ENCODE measurements around the gene ACOXL. TPM values are rescaled to one million over a fixed set of nuclear protein-coding genes. Genes with fewer than 3 reads are reported as not detected.
A peak's percentile ranks its signal among the peaks of the same experiment; 100 is the strongest.

ACOXL gene
- total and polyA plus RNA-seq, 10 of the 15 experiments (the other 5 are each of a cell fraction or from before 2014, with no cell fraction given), result 0.05 to 1.3 (median 0.71) TPM

- no peak overlapping the region for H3K9ac ChIP-seq (ENCODE audit: control insufficient read depth, insufficient read depth, low read length)
- WGBS (ENCODE audit: insufficient coverage, insufficient replicate concordance, low lambda C conversion rate, missing lambda C conversion rate), result 25% methylated on average over 5 of the region's 5 CpGs
- H3K4me2 ChIP-seq (ENCODE audit: control insufficient read depth, insufficient read depth), result no peak overlapping the region
- TF ChIP-seq LARP7 (IDR thresholded peaks at IDR 0.05), result no peak
- no peak for TF ChIP-seq ZNF207 (IDR thresholded peaks at IDR 0.05; ENCODE audit: borderline replicate concordance)
- 0 out of 2 replicates have a peak, but pooled peaks have one; percentile 37 for TF ChIP-seq GABPA (IDR thresholded peaks at IDR 0.05; ENCODE audit: low read depth)
- no peak for TF ChIP-seq HDGF (IDR thresholded peaks at IDR 0.05)
- no peak for TF ChIP-seq RAD51 (IDR thresholded peaks at IDR 0.05)
- no peak for TF ChIP-seq IRF3 (IDR thresholded peaks at IDR 0.05)
- TF ChIP-seq FOS (IDR thresholded peaks at IDR 0.05; ENCODE audit: borderline replicate concordance, extremely low read depth, insufficient read length), result no peak
- no peak for TF ChIP-seq POLR2AphosphoS2 (IDR thresholded peaks at IDR 0.05; ENCODE audit: low read depth, low read length)
- no peak for TF ChIP-seq NR2C2 (IDR thresholded peaks at IDR 0.05; ENCODE audit: borderline replicate concordance, control insufficient read depth, insufficient read length, low read depth)
- no peak for TF ChIP-seq SMC3 (IDR thresholded peaks at IDR 0.05; ENCODE audit: borderline replicate concordance, low read length)
- TF ChIP-seq ZNF592 (IDR thresholded peaks at IDR 0.05), result no peak
- no peak for TF ChIP-seq BCLAF1 (IDR thresholded peaks at IDR 0.05)
- TF ChIP-seq SMAD5 (IDR thresholded peaks at IDR 0.05; ENCODE audit: low read depth), result no peak
- no peak for TF ChIP-seq HCFC1 (IDR thresholded peaks at IDR 0.05; ENCODE audit: low read length)
- no peak for TF ChIP-seq ZNF274 (IDR thresholded peaks at IDR 0.05; ENCODE audit: insufficient read depth, insufficient read length)
- no peak for TF ChIP-seq RELA (IDR thresholded peaks at IDR 0.05; ENCODE audit: borderline replicate concordance, partially characterized antibody)
Measured at GRCh38 chr2:111100765-111101162, 368.4 kb downstream of the ACOXL start.

More at GRCh38 chr2:111100765-111101162, 368.4 kb downstream of the ACOXL start:
- ChIA-PET POLR2A (interaction anchor here (0.6 kb wide), 1 partner anchor 104 kb away, joined by 3 read pairs; no protein-coding TSS in a partner anchor), CTCF (interaction anchor here (1.0 to 1.6 kb wide), 4 partner anchors 10 to 242 kb away, joined by 3 to 4 read pairs (median 4); no protein-coding TSS in a partner anchor), SMC1A (ENCODE audit: uncharacterized antibody, unreplicated experiment) (interaction anchor here (0.9 to 2.1 kb wide), 6 partner anchors 11 to 288 kb away, joined by 3 to 9 read pairs (median 6); no protein-coding TSS in a partner anchor), RAD21 (ENCODE audit: unreplicated experiment) (interaction anchor here (0.9 to 1.7 kb wide), 3 partner anchors 44 to 61 kb away, joined by 3 to 5 read pairs (median 3); no protein-coding TSS in a partner anchor)
- no peaks in the 10 kb centered on the region for H4K20me1 ChIP-seq (ENCODE audit: control insufficient read depth, insufficient read depth)
- no peaks in the 10 kb centered on the region for H3K36me3 ChIP-seq (ENCODE audit: control insufficient read depth in 2 of 2, insufficient read depth in 2 of 2, low read length in 1 of 2)
- no peaks in the 10 kb centered on the region for H3K9me3 ChIP-seq (replicated peaks; ENCODE audit: control insufficient read depth, insufficient read depth, low read length)
- H3K4me1 ChIP-seq (ENCODE audit: control insufficient read depth, insufficient read depth, low read length), result peaks cover 9% of the 10 kb centered on the region
- intact Hi-C loops (cut with micrococcal nuclease; ENCODE audit: unreplicated experiment), result loop anchor here (5.0 kb wide), 1 partner anchor 228 kb away; no protein-coding TSS in a partner anchor
- no TSS peak for BruUV-seq (replicated peaks)
- no peak overlapping the region for H2AFZ ChIP-seq (ENCODE audit: control insufficient read depth, low read depth, low read length)
- ATAC-seq (peak; percentile 96), FAIRE-seq (peak; percentile 91), DNase-seq (ENCODE audit: low read depth, low spot score) (peak; percentile 78)
- H3K79me2 ChIP-seq (ENCODE audit: control insufficient read depth, insufficient read depth, low read length), result no peaks in the 10 kb centered on the region
- no peak overlapping the region for H3K27ac ChIP-seq (ENCODE audit: control insufficient read depth, insufficient read depth)
- H3K27me3 ChIP-seq (replicated peaks in 1 of 2; ENCODE audit: control insufficient read depth in 2 of 2, insufficient read depth in 2 of 2, low read length in 1 of 2), result no peaks in the 10 kb centered on the region
- H3K4me3 ChIP-seq, result no peak overlapping the region
- in situ Hi-C loops (cut with MboI), result no loop called here

Measured in GM12878 (cell line).